Activated gamma-delta T cell (primary cell): ENCODE data around the gene GPC6.

ENCODE experiments used
- DNase-seq: peaks from one replicate; lab custom pipeline; 2025; lab: John Stamatoyannopoulos, UW

The GPC6 gene

GRCh38 chr13:93851236-93851635 is 624.6 kb downstream of the GPC6 start:
- DNase-seq = no peak

GRCh38 chr13:93853912-93854311 is 627.3 kb downstream of the GPC6 start:
- no peak for DNase-seq

- DNase-seq = no peak
Observed at GRCh38 chr13:93857126-93857525, 630.5 kb downstream of the GPC6 start.

- no peak for DNase-seq
Observed at GRCh38 chr13:93859716-93860115, 633.1 kb downstream of the GPC6 start.

GRCh38 chr13:93861818-93862217 is 635.2 kb downstream of the GPC6 start:
- no peak for DNase-seq

- no peak for DNase-seq
Observed at GRCh38 chr13:93862259-93862658, 635.7 kb downstream of the GPC6 start.

GRCh38 chr13:93865235-93865634 is 638.6 kb downstream of the GPC6 start:
- no peak for DNase-seq

- no peak for DNase-seq
Observed at GRCh38 chr13:93867481-93867880, 640.9 kb downstream of the GPC6 start.

- DNase-seq = no peak
Observed at GRCh38 chr13:93872376-93872775, 645.8 kb downstream of the GPC6 start.

- no peak for DNase-seq
Observed at GRCh38 chr13:93872786-93873347, 646.3 kb downstream of the GPC6 start.

GRCh38 chr13:93875547-93875946 is 648.9 kb downstream of the GPC6 start:
- no peak for DNase-seq

- DNase-seq = no peak
Observed at GRCh38 chr13:93876236-93876635, 649.6 kb downstream of the GPC6 start.

GRCh38 chr13:93878675-93879074 is 652.1 kb downstream of the GPC6 start:
- DNase-seq = no peak

- DNase-seq = no peak
Observed at GRCh38 chr13:93881411-93881810, 654.8 kb downstream of the GPC6 start.

GRCh38 chr13:93882086-93882651 is 655.6 kb downstream of the GPC6 start:
- no peak for DNase-seq

GRCh38 chr13:93889430-93889951 is 662.9 kb downstream of the GPC6 start:
- no peak for DNase-seq

- no peak for DNase-seq
Observed at GRCh38 chr13:93899981-93900380, 673.4 kb downstream of the GPC6 start.

- DNase-seq = no peak
Observed at GRCh38 chr13:93900731-93901130, 674.1 kb downstream of the GPC6 start.

- no peak for DNase-seq
Observed at GRCh38 chr13:93903909-93904308, 677.3 kb downstream of the GPC6 start.

- no peak for DNase-seq
Observed at GRCh38 chr13:93915269-93915809, 688.7 kb downstream of the GPC6 start.

- no peak for DNase-seq
Observed at GRCh38 chr13:93922063-93922855, 695.7 kb downstream of the GPC6 start.

GRCh38 chr13:93925990-93926389 is 699.4 kb downstream of the GPC6 start:
- DNase-seq = no peak

GRCh38 chr13:93926425-93926824 is 699.8 kb downstream of the GPC6 start:
- DNase-seq = no peak
